Activated CD8-positive, alpha-beta T cell treated with anti-CD3 and anti-CD28 coated beads, Interleukin-2, amount 10 ng/mL, durations not matched to agents 7 days and 5 days (primary cell): Measurements from ENCODE around the gene EFHC1. TPM values are rescaled to one million over a fixed set of nuclear protein-coding genes. Genes with fewer than 3 reads are reported as not detected.

Source experiments
- ATAC-seq: fragments of 150-1000 bp; cut with Tn5 transposase; one replicate; pipeline ENCODE4 v1.10.0; 2021; ENCODE audit warnings: moderate library complexity
- CTCF ChIA-PET: fragments of 350-600 bp; sonication (Branson Sonifier 250); formaldehyde crosslinking; loops from one replicate; lab custom pipeline; 2021; ENCODE audit warnings: antibody characterized with exemption; lab: Charles Lee
- POLR2A ChIA-PET: fragments of 350-600 bp; sonication (Branson Sonifier 250); formaldehyde crosslinking; loops from one replicate; lab custom pipeline; 2021; ENCODE audit warnings: antibody characterized with exemption; lab: Charles Lee
- DNase-seq: peaks from one replicate; pipeline ENCODE4 v3.0.0-alpha.2; 2020
- H3K27ac Mint-ChIP-seq: one replicate; pipeline ENCODE4 v1.8.0; 2021; ENCODE audit warnings: mild to moderate bottlenecking, mixed read lengths
- H3K27me3 Mint-ChIP-seq: one replicate; pipeline ENCODE4 v1.8.0; 2021; ENCODE audit warnings: low read depth, mixed read lengths
- H3K36me3 Mint-ChIP-seq: one replicate; pipeline ENCODE4 v1.8.0; 2021; ENCODE audit warnings: low read depth, mixed read lengths
- H3K4me1 Mint-ChIP-seq: one replicate; pipeline ENCODE4 v1.8.0; 2021; ENCODE audit warnings: low read depth, mixed read lengths
- H3K4me3 Mint-ChIP-seq: one replicate; pipeline ENCODE4 v1.8.0; 2021; ENCODE audit warnings: mild to moderate bottlenecking, mixed read lengths
- H3K9me3 Mint-ChIP-seq: one replicate; pipeline ENCODE4 v1.8.0; 2022; ENCODE audit warnings: mixed read lengths; ENCODE audit not compliant: insufficient read depth
- total RNA-seq, 2 experiments: library from RNA; stranded (reverse); gene quantifications; one replicate each; pipeline ENCODE4 v1.2.3, GENCODE V29; 2021

Gene EFHC1
- total RNA-seq, 2 experiments from 2014 or later, result 1.4 to 2.5 TPM

DNA sequence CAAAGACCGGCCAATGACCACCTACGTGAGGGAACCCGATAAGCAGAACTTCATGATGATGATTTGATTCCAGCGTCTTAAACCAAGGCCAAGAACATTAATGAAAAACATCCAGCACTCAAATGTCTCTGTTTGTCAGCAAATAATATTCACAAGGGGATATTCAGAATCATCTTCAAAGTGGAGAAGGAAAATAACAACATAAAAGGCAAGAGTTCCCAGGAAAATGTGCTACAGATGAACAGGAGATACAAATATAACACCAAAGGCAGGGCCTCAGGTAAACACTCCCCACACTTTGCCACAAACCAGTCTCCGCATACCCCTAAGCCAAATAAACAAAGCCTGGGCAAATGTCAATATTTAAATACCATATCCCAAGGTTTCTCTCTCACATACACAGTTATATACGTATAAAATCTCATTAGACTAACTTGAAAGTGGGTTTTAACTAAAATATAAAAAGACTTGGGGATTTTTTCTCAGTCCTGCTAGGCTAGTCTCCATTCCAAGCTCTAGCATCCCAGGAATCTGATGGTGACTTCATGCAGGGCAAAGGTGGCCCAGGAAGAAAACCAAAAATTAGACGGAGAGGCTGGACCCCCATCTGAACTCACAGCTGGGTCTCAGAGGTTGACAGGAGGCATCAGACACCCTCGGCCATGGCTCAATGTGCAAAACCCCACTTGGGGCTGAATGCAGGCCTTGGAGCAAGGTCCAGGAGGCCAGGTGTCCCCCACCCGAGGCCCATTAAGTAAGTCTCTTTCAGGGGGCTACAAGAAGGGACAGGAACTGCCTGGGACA lies 124.7 kb downstream of the EFHC1 start:
- Mint-ChIP-seq H3K4me3 (no peak overlapping the region), H3K27me3 (peaks cover 7% of the 10 kb centered on the region), H3K9me3 (no peaks in the 10 kb centered on the region), H3K4me1 (peaks cover 3% of the 10 kb centered on the region), H3K27ac (no peak overlapping the region), H3K36me3 (no peaks in the 10 kb centered on the region)
- no peak for DNase-seq
- POLR2A ChIA-PET, result no interaction called here
- ATAC-seq, result no peak
- CTCF ChIA-PET, result interaction anchor here (0.9 kb wide), 1 partner anchor 8 kb away, joined by 3 read pairs; no protein-coding TSS in a partner anchor

DNA sequence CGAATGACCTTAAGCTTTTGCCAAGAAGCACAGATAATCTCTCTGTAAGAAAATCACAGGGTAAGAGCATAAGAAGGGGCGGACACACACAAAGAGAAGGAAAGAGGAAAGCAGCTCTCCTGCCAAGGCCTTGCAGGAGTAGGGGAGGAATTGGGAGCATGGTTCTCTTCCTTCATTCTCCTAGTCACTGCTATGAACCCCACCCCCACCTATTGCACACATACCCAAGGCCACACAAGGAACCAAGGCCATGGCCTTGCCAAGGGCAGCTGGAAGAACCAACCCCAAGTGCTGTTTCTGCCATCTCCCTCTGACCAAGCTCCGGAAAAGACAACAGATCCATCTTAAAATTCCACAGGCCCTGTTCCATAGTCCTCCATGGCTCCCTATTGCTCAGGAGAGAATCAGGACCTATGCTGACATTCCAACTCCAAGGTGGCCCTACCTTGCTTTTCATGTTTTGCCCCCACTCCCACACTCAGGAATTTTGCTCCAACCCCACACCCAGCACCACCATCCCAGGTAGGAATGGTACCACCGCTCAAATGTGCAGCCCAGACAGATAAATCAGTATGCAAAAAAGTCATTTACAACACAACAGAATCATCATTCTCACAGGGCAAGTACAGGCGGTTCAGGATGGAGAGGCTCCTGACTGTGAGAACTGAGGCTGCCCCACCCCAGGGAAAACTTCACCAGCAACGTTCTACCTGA lies 125.4 kb downstream of the EFHC1 start:
- DNase-seq, result no peak
- H3K9me3 Mint-ChIP-seq, result no peaks in the 10 kb centered on the region
- peaks cover 3% of the 10 kb centered on the region for H3K4me1 Mint-ChIP-seq
- no peak overlapping the region for H3K4me3 Mint-ChIP-seq
- no peak for ATAC-seq
- ChIA-PET POLR2A (no interaction called here), CTCF (interaction anchor here (0.6 kb wide), 1 partner anchor 1843 kb away, joined by 3 read pairs; no protein-coding TSS in a partner anchor)
- no peak overlapping the region for H3K27ac Mint-ChIP-seq
- no peaks in the 10 kb centered on the region for H3K36me3 Mint-ChIP-seq
- peaks cover 2% of the 10 kb centered on the region for H3K27me3 Mint-ChIP-seq

DNA sequence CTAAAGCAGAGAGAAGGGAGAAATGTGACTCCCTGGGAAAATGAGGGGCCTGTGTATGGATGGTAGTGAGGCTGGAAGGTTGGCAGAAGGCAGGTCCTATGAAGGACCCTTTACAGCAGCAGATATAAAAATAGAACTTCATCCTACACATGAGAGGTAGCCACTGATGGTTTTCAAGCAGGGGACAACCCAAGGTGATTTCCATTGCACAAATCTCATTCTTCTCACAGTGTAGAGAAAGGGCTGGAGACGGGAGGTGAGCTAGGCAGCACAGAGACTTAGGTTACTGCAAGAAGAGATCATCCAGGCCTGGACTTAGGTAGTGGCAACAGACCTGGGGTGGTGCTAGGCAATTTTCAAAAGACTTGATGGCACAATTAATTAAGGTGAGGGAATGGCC lies 126.0 kb downstream of the EFHC1 start:
- Mint-ChIP-seq H3K9me3 (no peaks in the 10 kb centered on the region), H3K27ac (no peak overlapping the region), H3K27me3 (peaks cover 2% of the 10 kb centered on the region), H3K4me1 (peaks cover 3% of the 10 kb centered on the region), H3K36me3 (no peaks in the 10 kb centered on the region), H3K4me3 (no peak overlapping the region)
- POLR2A ChIA-PET, result no interaction called here
- CTCF ChIA-PET, result no interaction called here
- no peak for DNase-seq
- no peak for ATAC-seq

DNA sequence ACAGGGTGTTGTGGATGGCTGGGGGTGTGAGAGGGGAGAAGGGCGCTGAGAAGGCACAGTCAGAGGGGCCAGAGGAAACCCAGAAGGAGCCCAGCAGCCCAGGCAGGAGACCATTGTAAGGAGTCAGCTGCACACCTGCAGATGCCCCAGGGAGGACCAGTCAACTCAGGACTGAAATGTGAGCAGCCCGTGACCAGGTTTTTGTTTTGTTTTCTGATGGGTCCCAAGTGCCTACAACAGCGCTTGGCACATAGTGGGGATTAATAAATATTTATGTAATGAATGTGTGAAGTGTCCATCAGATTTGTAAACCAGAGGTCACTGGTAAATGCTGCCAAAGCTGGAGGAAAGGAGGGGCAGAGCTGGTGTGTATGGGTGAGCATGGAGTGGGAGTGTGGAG lies 126.5 kb downstream of the EFHC1 start:
- no peaks in the 10 kb centered on the region for H3K36me3 Mint-ChIP-seq
- ChIA-PET POLR2A (no interaction called here), CTCF (no interaction called here)
- H3K4me1 Mint-ChIP-seq, result peaks cover 3% of the 10 kb centered on the region
- ATAC-seq, result no peak
- H3K27me3 Mint-ChIP-seq, result peaks cover 2% of the 10 kb centered on the region
- H3K4me3 Mint-ChIP-seq, result no peak overlapping the region
- H3K9me3 Mint-ChIP-seq, result no peaks in the 10 kb centered on the region
- no peak for DNase-seq
- no peak overlapping the region for H3K27ac Mint-ChIP-seq

DNA sequence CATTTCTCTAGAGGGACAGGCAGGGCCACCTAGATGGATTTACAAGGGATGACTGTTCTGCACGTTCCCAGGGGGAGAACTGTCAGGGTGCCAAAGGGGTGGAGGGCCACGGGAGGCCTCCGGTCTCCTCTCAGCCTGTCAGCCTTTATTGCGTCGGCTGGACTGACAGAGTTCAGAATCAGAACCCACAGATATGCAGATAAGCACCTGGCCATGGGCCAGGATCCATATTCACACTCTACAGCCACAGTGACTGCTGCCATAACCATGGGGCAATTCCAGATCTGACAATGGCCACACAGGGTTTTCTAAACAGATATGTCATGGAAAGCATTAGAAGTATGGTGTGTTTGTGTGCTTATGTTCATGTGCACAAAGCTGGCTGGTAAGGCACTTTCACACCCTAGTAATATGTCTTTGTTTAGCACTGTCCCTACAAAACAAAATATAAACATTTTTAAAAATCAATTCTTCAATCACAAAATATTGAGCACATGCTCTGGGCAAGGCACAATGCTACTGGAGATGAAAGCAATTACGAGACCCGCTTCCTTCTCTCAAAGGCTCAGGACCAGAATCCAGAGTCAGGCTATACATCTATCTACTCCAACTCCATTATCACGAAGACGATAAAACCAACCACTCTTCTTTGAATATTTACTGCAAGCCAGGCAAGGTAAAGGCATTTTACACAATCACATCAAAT lies 127.7 kb downstream of the EFHC1 start:
- POLR2A ChIA-PET, result no interaction called here
- peaks cover 3% of the 10 kb centered on the region for H3K4me1 Mint-ChIP-seq
- H3K4me3 Mint-ChIP-seq, result no peak overlapping the region
- DNase-seq (no peak), ATAC-seq (no peak)
- no peaks in the 10 kb centered on the region for H3K9me3 Mint-ChIP-seq
- H3K27ac Mint-ChIP-seq, result no peak overlapping the region
- CTCF ChIA-PET, result no interaction called here
- peaks cover 2% of the 10 kb centered on the region for H3K27me3 Mint-ChIP-seq
- H3K36me3 Mint-ChIP-seq, result no peaks in the 10 kb centered on the region

DNA sequence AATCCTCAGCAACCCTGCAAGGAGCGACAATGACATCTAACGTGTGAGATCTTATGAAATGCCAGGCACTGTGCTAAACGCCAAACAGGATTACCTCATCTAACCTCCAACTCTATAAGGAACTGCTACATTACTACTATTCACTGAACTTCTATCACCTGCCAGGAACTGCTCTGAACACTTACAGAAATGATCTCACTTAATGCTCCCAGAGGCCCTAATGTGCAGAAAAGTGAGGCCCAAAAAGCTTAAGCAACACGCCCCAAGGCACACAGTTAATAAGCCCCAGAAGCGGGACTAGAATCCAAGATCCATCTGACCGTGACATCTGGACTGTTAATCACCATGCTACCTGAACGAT lies 128.2 kb downstream of the EFHC1 start:
- CTCF ChIA-PET, result no interaction called here
- no peak for DNase-seq
- no peaks in the 10 kb centered on the region for H3K9me3 Mint-ChIP-seq

DNA sequence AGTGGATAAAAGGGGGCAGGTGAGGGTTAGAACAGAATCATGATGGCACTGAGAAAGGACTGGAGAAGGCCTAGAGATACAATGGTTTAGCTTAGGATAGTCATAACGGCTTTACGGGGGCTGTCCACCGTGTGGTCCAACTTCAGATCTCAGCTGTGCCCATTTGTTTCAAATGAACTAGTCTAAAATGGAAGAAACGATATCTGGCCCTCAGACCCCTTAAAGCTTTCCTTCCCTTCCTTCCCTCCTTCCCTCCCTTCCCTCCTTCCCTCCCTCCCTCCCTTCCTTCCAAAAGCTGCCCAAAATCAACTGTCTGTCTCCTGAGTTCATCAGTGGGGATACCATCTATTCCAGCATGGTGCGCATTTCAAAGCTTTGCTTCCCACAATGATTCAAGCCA lies 128.9 kb downstream of the EFHC1 start:
- H3K36me3 Mint-ChIP-seq, result no peaks in the 10 kb centered on the region
- CTCF ChIA-PET, result no interaction called here

More for the DNA sequence above, 128.2 kb downstream of the EFHC1 start:
- Mint-ChIP-seq H3K4me3 (no peak overlapping the region), H3K4me1 (peaks cover 3% of the 10 kb centered on the region), H3K27me3 (peaks cover 2% of the 10 kb centered on the region), H3K27ac (no peak overlapping the region), H3K36me3 (no peaks in the 10 kb centered on the region)
- POLR2A ChIA-PET, result no interaction called here
- no peak for ATAC-seq

DNA sequence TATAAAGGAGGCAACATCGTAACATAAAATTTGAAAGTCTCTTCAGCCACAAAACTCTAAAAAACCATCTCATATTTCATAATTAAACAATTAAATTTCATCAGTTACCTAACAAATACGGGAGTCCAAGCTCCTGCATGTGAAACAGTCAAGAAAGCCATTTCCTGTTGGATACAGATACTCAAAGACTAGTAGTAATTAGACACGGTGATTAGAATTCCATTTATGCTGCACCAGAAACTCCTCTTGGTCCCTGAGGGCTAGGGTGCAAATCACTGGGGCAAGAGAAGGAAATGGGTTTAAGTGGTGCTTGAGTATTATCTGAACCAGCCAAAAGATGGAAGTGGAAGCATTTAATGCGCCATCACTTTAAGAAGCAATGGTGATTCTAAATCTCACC lies 129.3 kb downstream of the EFHC1 start:
- no peaks in the 10 kb centered on the region for H3K4me1 Mint-ChIP-seq
- ChIA-PET CTCF (no interaction called here), POLR2A (no interaction called here)
- no peak overlapping the region for H3K4me3 Mint-ChIP-seq
- ATAC-seq, result no peak
- no peaks in the 10 kb centered on the region for H3K9me3 Mint-ChIP-seq
- H3K27me3 Mint-ChIP-seq, result peaks cover 2% of the 10 kb centered on the region
- no peaks in the 10 kb centered on the region for H3K36me3 Mint-ChIP-seq
- no peak for DNase-seq
- H3K27ac Mint-ChIP-seq, result no peak overlapping the region

More for the DNA sequence above, 128.9 kb downstream of the EFHC1 start:
- Mint-ChIP-seq H3K9me3 (no peaks in the 10 kb centered on the region), H3K4me1 (peaks cover 3% of the 10 kb centered on the region), H3K27me3 (peaks cover 2% of the 10 kb centered on the region), H3K4me3 (no peak overlapping the region), H3K27ac (no peak overlapping the region)
- POLR2A ChIA-PET, result no interaction called here
- no peak for ATAC-seq
- no peak for DNase-seq

DNA sequence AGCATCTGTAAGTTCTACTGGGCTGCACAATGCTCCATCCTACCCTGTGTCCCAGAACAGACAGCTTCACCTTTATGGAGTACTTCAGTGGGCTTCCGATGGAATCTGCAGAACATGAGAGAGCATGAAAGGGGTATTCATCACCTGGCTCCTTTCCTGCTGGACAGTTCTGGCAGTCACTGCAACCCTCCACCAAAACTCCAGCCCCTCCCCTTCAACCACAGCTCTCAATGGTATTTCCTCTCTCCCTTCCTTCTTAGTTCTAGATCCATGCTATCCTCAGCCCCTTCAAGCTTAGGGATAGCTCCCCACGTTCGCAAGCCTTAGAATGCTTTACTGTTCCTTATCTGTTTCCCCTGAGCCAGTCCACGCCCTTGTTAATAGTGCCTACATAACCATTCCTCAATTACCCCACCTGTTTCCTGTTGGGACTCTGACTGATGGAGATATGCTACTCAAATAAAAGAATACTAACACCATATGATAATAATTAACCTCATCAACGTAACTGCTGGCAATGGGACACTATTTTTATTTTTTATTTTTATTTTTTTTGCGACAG lies 130.0 kb downstream of the EFHC1 start:
- DNase-seq (no peak), ATAC-seq (no peak)
- POLR2A ChIA-PET, result no interaction called here
- no peak overlapping the region for H3K27ac Mint-ChIP-seq
- no peaks in the 10 kb centered on the region for H3K9me3 Mint-ChIP-seq
- CTCF ChIA-PET, result no interaction called here
- peaks cover 2% of the 10 kb centered on the region for H3K27me3 Mint-ChIP-seq
- no peak overlapping the region for H3K4me3 Mint-ChIP-seq
- H3K4me1 Mint-ChIP-seq, result no peaks in the 10 kb centered on the region
- no peaks in the 10 kb centered on the region for H3K36me3 Mint-ChIP-seq

DNA sequence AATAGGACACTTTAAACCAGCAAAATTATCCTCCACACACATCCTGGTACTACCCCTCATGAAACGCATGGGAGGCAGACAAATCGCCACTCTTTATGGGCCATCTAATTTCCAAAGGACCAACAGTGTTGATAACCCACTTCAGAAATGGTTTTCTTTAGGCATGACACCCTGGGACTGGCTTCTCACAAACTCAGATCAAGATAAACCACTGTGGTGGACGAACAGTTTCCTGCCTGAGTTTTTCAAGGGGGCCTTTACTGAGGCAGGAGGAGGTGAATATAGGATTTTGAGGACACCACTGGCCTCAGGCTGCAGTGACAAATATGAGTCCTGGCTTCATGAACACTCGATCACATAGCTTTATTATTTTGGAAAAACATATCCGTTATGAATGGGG lies 130.7 kb downstream of the EFHC1 start:
- no peak overlapping the region for H3K4me3 Mint-ChIP-seq
- POLR2A ChIA-PET, result no interaction called here

DNA sequence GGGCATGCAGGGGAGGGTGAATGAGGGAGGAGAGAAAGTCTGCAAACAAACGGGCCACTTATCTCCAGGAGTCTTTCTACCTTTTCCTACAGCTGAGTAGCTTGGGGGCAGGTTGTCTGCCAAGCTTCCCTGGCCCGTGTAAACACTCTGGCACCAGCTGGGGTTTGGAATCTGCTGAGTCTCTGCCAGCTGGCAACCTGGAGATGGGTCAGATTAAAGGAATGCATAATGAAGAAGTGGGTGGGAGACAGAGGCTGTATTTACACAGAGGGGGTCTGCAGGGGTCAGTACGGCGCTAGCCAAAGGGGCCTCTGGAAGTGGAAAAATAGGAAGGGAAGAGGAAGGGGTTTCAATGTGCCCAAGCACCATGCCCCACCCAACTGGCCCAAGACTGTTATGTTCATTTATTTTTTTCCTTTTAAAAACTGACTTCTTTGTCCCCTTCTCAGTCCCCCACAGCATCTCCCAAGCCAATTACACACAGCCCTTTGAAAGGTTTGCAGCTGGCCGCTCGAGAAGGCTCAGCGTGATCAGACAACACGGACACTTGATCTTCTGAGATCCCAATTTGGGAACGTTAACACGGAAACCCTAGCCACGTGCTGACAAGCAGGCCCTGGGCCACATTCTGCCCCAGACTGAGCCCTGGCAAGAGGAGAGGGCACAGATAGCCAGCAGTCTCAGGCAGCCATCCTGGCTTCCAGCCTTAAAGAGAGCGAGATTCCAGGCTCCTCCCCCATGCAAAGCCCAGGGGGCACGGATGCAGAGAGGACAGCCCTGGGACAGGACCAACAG lies 131.5 kb downstream of the EFHC1 start:
- Mint-ChIP-seq H3K27me3 (peaks cover 2% of the 10 kb centered on the region), H3K4me1 (no peaks in the 10 kb centered on the region), H3K9me3 (no peaks in the 10 kb centered on the region), H3K27ac (no peak overlapping the region), H3K4me3 (no peak overlapping the region), H3K36me3 (no peaks in the 10 kb centered on the region)
- ATAC-seq, result no peak
- DNase-seq, result no peak
- ChIA-PET CTCF (interaction anchor here (0.9 kb wide), 1 partner anchor 7 kb away, joined by 3 read pairs; no protein-coding TSS in a partner anchor), POLR2A (no interaction called here)

More for the DNA sequence above, 130.7 kb downstream of the EFHC1 start:
- no peak for DNase-seq
- H3K27ac Mint-ChIP-seq, result no peak overlapping the region
- no peak for ATAC-seq
- H3K4me1 Mint-ChIP-seq, result no peaks in the 10 kb centered on the region
- CTCF ChIA-PET, result no interaction called here
- H3K9me3 Mint-ChIP-seq, result no peaks in the 10 kb centered on the region
- H3K36me3 Mint-ChIP-seq, result no peaks in the 10 kb centered on the region
- peaks cover 2% of the 10 kb centered on the region for H3K27me3 Mint-ChIP-seq
